Measurements from ENCODE around the gene IVNS1ABP.

IVNS1ABP gene

GRCh38 chr1:185349556-185349955, 32.5 kb upstream of the IVNS1ABP start:
- no peak overlapping the region for H3K4me3 ChIP-seq (ENCODE audit: low read length)
- H3K79me2 ChIP-seq (ENCODE audit: control insufficient read depth, low read length): no peaks in the 10 kb centered on the region
- H3K27me3 ChIP-seq (ENCODE audit: control insufficient read depth, low read length): no peaks in the 10 kb centered on the region
- H3K27ac ChIP-seq (ENCODE audit: low read depth, low read length): no peak overlapping the region
- no peaks in the 10 kb centered on the region for H3K9me2 ChIP-seq (replicated peaks; ENCODE audit: control insufficient read depth, low read length)
- no peak overlapping the region for H3K4me2 ChIP-seq (ENCODE audit: low read length)
- H4K20me1 ChIP-seq (ENCODE audit: control insufficient read depth, insufficient read depth, low read depth, low read length): no peaks in the 10 kb centered on the region
- H3K9me3 ChIP-seq (ENCODE audit: control insufficient read depth, insufficient read depth, low read length): no peaks in the 10 kb centered on the region
- peaks cover 6% of the 10 kb centered on the region; the same call in 1 of the 2 replicates for H3K4me1 ChIP-seq (ENCODE audit: control insufficient read depth, low read length)
- no peaks in the 10 kb centered on the region for H3F3A ChIP-seq (ENCODE audit: control insufficient read depth, insufficient read depth)
- no peak for TF ChIP-seq CTCF (IDR thresholded peaks at IDR 0.05; ENCODE audit: low read depth, low read length, poor library complexity, severe bottlenecking)
- no peak for TF ChIP-seq EZH2phosphoT487 (IDR thresholded peaks at IDR 0.05; ENCODE audit: borderline replicate concordance, low read length)
- no peaks in the 10 kb centered on the region for H3K36me3 ChIP-seq (ENCODE audit: control insufficient read depth, low read length)

GRCh38 chr1:185348985-185349384, 31.9 kb upstream of the IVNS1ABP start:
- no peaks in the 10 kb centered on the region for H3K79me2 ChIP-seq (ENCODE audit: control insufficient read depth, low read length)
- H4K20me1 ChIP-seq (ENCODE audit: control insufficient read depth, insufficient read depth, low read depth, low read length): no peaks in the 10 kb centered on the region
- TF ChIP-seq EZH2phosphoT487 (IDR thresholded peaks at IDR 0.05; ENCODE audit: borderline replicate concordance, low read length): no peak
- TF ChIP-seq CTCF (IDR thresholded peaks at IDR 0.05; ENCODE audit: low read depth, low read length, poor library complexity, severe bottlenecking): no peak
- no peaks in the 10 kb centered on the region for H3K36me3 ChIP-seq (ENCODE audit: control insufficient read depth, low read length)
- no peak overlapping the region for H3K27ac ChIP-seq (ENCODE audit: low read depth, low read length)
- H3F3A ChIP-seq (ENCODE audit: control insufficient read depth, insufficient read depth): no peaks in the 10 kb centered on the region
- H3K27me3 ChIP-seq (ENCODE audit: control insufficient read depth, low read length): no peaks in the 10 kb centered on the region
- H3K9me3 ChIP-seq (ENCODE audit: control insufficient read depth, insufficient read depth, low read length): no peaks in the 10 kb centered on the region
- no peak overlapping the region for H3K4me3 ChIP-seq (ENCODE audit: low read length)
- H3K9me2 ChIP-seq (replicated peaks; ENCODE audit: control insufficient read depth, low read length): no peaks in the 10 kb centered on the region
- H3K4me1 ChIP-seq (ENCODE audit: control insufficient read depth, low read length): peaks cover 6% of the 10 kb centered on the region; the same call in 1 of the 2 replicates
- H3K4me2 ChIP-seq (ENCODE audit: low read length): no peak overlapping the region

- H4K20me1 ChIP-seq (ENCODE audit: control insufficient read depth, insufficient read depth, low read depth, low read length): no peaks in the 10 kb centered on the region
- no peak overlapping the region for H3K4me3 ChIP-seq (ENCODE audit: low read length)
- H3F3A ChIP-seq (ENCODE audit: control insufficient read depth, insufficient read depth): no peaks in the 10 kb centered on the region
- peaks cover 6% of the 10 kb centered on the region; the same call in 1 of the 2 replicates for H3K4me1 ChIP-seq (ENCODE audit: control insufficient read depth, low read length)
- H3K4me2 ChIP-seq (ENCODE audit: low read length): no peak overlapping the region
- no peaks in the 10 kb centered on the region for H3K36me3 ChIP-seq (ENCODE audit: control insufficient read depth, low read length)
- no peaks in the 10 kb centered on the region for H3K79me2 ChIP-seq (ENCODE audit: control insufficient read depth, low read length)
- TF ChIP-seq CTCF (IDR thresholded peaks at IDR 0.05; ENCODE audit: low read depth, low read length, poor library complexity, severe bottlenecking): no peak
- no peak for TF ChIP-seq EZH2phosphoT487 (IDR thresholded peaks at IDR 0.05; ENCODE audit: borderline replicate concordance, low read length)
- no peak overlapping the region for H3K27ac ChIP-seq (ENCODE audit: low read depth, low read length)
- no peaks in the 10 kb centered on the region for H3K9me2 ChIP-seq (replicated peaks; ENCODE audit: control insufficient read depth, low read length)
- no peaks in the 10 kb centered on the region for H3K9me3 ChIP-seq (ENCODE audit: control insufficient read depth, insufficient read depth, low read length)
- H3K27me3 ChIP-seq (ENCODE audit: control insufficient read depth, low read length): no peaks in the 10 kb centered on the region
These were observed 31.3 kb upstream of the IVNS1ABP start for GRCh38 chr1:185348296-185348695.
